Erythroblast (primary cell): ENCODE results near the gene SLC50A1.
"Not testable (repeated sequence)": the region's sequence is repeated elsewhere in the genome, so short reads cannot be mapped to it uniquely, and the experiment has no call there.

Source experiments
- DNase-seq, 2 experiments: peaks; one replicate each; lab custom pipeline; 2025; lab: John Stamatoyannopoulos, UW
- GATA1 ChIP-seq: IDR thresholded peaks from 2 replicates; pipeline ENCODE4 v1.6.1; 2011; ENCODE audit warnings: low read depth, mild to moderate bottlenecking, control low read depth, low read length, moderate library complexity
- POLR2A ChIP-seq: IDR thresholded peaks from 2 replicates; pipeline ENCODE4 v1.6.1; 2011; ENCODE audit warnings: mild to moderate bottlenecking, low read length

The SLC50A1 gene

GRCh38 chr1:155166471-155167165 lies 31.0 kb downstream of the SLC50A1 start:
- no peak for DNase-seq
- no peak for TF ChIP-seq POLR2A
- TF ChIP-seq GATA1, result no peak

GRCh38 chr1:155167166-155168104 lies 31.8 kb downstream of the SLC50A1 start:
- TF ChIP-seq POLR2A, result no peak
- TF ChIP-seq GATA1, result no peak

GRCh38 chr1:155168105-155168445 lies 32.4 kb downstream of the SLC50A1 start:
- DNase-seq, result not testable (repeated sequence)

More at GRCh38 chr1:155167166-155168104, 31.8 kb downstream of the SLC50A1 start:
- peak; percentile 88 to 94 for DNase-seq

- TF ChIP-seq GATA1, result no peak
- no peak for TF ChIP-seq POLR2A
- no peak for DNase-seq
Observed at GRCh38 chr1:155168456-155169210, 33.0 kb downstream of the SLC50A1 start.

GRCh38 chr1:155169541-155169940 lies 33.9 kb downstream of the SLC50A1 start:
- no peak for DNase-seq

GRCh38 chr1:155170101-155170785 lies 34.6 kb downstream of the SLC50A1 start:
- no peak for TF ChIP-seq GATA1
- no peak for TF ChIP-seq POLR2A

More at GRCh38 chr1:155169541-155169940, 33.9 kb downstream of the SLC50A1 start:
- TF ChIP-seq POLR2A (no peak), GATA1 (no peak)

GRCh38 chr1:155170806-155171205 lies 35.2 kb downstream of the SLC50A1 start:
- no peak for TF ChIP-seq POLR2A
- no peak for TF ChIP-seq GATA1
- DNase-seq, result no peak

More at GRCh38 chr1:155170101-155170785, 34.6 kb downstream of the SLC50A1 start:
- no peak for DNase-seq

GRCh38 chr1:155171836-155172731 lies 36.4 kb downstream of the SLC50A1 start:
- no peak for DNase-seq
- no peak for TF ChIP-seq POLR2A
- TF ChIP-seq GATA1, result no peak

DNA sequence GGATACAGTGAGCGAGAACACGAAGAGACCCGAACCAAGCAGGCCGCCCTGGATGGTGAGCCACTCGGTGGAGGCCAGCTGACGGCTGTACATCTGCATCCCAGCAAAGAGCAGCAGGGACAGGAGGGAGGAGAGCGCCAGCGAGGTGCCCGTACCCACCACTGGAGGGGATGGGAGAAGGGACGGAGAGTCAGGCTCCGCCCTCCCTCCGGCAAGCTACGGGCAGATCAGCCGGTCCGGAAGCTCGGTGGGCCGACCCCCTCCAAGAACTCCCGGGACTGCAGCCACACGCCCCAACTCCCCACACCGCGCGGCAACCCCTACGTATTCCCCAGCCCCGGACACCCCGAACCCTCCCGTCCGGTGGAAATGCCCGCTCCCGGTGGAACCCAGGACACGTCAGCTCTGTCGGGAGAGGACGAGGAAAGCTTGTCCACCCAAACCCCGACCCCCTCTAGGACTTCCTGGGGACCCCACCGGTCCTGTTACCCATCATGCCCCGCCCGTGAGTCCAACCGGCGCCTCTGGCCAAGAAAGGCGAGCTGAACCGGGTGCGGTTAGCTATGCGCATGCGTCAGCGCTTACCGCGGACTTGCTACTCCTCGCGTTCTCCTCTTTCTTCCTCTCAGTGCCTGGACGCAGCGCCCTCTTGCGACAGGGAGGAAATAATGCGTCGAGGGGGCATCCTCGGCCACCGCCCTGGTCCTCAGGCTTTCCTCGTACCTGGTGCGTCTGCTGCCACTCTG lies 37.3 kb downstream of the SLC50A1 start, which contains the start of gene KRTCAP2:
TSS of gene KRTCAP2 (minus strand) at position 573 of the 746 bp plus-strand sequence. CDS start at position 493, 80 bp downstream.
- peak; percentile 92 for TF ChIP-seq POLR2A
- no peak for TF ChIP-seq GATA1
- peak; percentile 97 to 98 for DNase-seq

DNA sequence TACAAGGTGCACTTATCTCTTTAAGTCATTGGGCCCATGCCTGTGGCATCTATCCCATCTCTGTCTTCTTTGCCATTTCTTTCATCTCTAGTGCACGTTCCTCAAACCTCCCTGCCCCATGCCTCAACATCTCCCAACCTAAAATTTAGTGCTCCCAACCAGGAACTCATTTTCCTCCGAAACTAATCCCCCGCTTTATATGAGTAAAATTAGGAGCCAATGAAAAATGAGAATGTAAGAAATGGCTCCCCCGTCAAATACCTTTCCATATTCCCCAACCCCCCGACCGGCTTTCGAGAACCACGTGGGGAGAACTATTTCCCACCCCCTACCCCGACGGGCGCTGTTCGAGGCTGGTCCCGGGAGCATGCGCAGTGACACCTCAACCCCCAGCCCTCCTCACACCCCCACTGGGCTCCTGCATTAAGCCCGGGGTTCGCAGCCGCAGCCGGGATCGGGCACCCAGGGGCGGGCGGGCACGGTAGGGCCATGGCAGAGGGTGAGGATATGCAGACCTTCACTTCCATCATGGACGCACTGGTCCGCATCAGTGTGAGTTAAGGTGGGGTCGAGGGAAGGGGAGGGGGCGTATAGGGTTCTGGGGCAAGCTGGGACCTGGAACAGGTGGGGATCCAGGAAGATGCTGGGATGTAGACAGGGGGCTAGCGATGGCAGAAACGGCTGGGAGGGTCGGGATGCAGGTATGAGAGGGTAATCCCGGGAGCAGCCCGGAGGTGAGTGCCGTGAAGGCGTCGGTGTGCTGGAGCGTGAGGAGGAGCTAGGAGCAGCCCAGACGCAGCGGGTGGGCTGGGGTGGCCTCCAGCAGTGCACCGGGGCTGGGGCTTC lies 38.0 kb downstream of the SLC50A1 start, which contains the start of gene TRIM46:
TSS of gene TRIM46 (plus strand) at position 372 of the 846 bp plus-strand sequence. CDS start at position 490, 118 bp downstream.
- TF ChIP-seq POLR2A (no peak), GATA1 (no peak)
- peak; percentile 51 to 61 for DNase-seq
